ENCODE results near the gene SUGCT.

Gene SUGCT

DNA sequence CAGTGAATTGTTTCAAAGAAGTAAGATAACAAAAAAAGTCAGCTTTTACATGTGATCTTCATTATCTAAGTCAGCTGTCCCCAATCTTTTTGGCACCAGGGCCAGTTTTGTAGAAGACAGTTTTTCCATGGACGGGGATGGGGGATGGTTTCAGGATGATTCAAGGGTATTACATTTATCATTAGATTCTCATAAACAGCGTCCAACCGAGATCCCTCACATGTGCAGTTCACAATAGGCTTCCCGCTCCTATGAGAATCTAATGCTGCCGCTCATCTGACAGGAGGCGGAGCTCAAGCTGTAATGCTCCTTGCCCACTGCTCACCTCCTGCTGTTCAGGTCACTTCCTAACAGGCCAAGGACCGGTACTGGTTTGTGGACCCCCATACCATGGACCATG, 607.5 kb downstream of the SUGCT start:
- Histone ChIP-seq H3K4me1 (ENCODE audit: control insufficient read depth, insufficient read depth, low read length) (peaks cover 5% of the 10 kb centered on the region), H3K4me3 (ENCODE audit: low read depth, low read length) (no peak overlapping the region), H3K9me3 (ENCODE audit: control insufficient read depth, insufficient read depth, low read length) (no peaks in the 10 kb centered on the region), H3K36me3 (ENCODE audit: control insufficient read depth, insufficient read depth, low read length) (no peaks in the 10 kb centered on the region), H3K27me3 (ENCODE audit: control insufficient read depth, insufficient read depth, low read length) (no peaks in the 10 kb centered on the region), H3K9ac (ENCODE audit: low read depth, low read length) (no peak overlapping the region)

DNA sequence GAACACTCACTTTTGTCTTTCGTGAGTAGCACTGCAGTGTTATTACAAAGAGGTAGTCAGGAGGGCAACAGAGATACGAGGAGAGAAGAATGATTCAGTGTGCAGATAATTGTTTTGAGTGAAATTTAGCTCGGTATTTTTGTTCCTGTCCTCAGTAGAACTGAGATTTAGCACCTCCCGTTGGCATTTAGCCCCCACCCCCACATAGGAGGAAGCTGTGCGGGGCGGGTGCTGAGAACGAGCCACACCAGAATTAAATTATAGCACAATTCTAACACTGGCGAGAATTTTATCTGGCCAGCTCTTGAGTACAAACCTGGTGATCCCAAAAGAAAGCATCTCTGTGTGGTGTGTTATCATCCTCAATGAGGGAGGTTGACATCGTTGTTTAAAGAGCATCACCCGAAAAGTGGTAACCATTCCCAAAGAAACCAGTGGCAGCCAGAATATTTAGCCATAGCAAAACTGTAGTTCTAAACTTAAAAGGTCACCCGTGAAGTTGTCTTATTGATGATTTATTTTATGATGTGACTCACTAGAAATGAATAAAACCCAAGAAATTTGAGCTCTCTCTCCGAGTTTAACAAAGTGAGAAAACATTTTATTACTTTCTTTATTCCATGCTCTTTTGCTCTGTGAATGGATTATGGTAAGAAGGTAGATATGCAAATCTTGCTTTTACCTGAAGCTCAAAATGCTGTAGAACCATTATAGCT, 612.2 kb downstream of the SUGCT start:
- Histone ChIP-seq H3K36me3 (ENCODE audit: control insufficient read depth, insufficient read depth, low read length) (no peaks in the 10 kb centered on the region), H3K4me3 (ENCODE audit: low read depth, low read length) (no peak overlapping the region)

DNA sequence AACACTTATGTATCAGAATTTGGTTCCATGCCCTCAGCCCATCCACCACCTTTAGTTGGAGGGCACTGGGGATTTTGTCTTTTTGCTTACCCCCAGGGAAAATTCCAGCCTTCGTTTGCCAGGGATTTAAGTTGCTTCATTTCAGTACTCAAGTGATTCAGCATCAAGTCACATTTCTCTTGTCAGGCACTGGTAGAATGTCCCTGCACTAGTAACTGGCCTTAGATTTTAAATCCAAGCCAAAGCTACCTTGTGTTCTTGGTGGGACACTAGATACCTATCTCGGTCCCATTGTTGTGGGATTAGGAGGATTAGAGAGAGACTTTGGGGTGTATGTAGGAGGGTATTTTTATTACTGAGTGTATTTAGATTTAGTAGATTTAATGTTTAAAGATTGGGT, 613.1 kb downstream of the SUGCT start:
- Histone ChIP-seq H3K4me3 (ENCODE audit: low read depth, low read length) (no peak overlapping the region), H3K4me1 (ENCODE audit: control insufficient read depth, insufficient read depth, low read length) (peaks cover 21% of the 10 kb centered on the region), H3K27me3 (ENCODE audit: control insufficient read depth, insufficient read depth, low read length) (no peaks in the 10 kb centered on the region), H3K9ac (ENCODE audit: low read depth, low read length) (no peak overlapping the region), H3K9me3 (ENCODE audit: control insufficient read depth, insufficient read depth, low read length) (no peaks in the 10 kb centered on the region), H3K36me3 (ENCODE audit: control insufficient read depth, insufficient read depth, low read length) (no peaks in the 10 kb centered on the region)

More for the DNA sequence above, 612.2 kb downstream of the SUGCT start:
- Histone ChIP-seq H3K9me3 (ENCODE audit: control insufficient read depth, insufficient read depth, low read length) (no peaks in the 10 kb centered on the region), H3K27me3 (ENCODE audit: control insufficient read depth, insufficient read depth, low read length) (no peaks in the 10 kb centered on the region), H3K4me1 (ENCODE audit: control insufficient read depth, insufficient read depth, low read length) (peaks cover 21% of the 10 kb centered on the region), H3K9ac (ENCODE audit: low read depth, low read length) (no peak overlapping the region)

DNA sequence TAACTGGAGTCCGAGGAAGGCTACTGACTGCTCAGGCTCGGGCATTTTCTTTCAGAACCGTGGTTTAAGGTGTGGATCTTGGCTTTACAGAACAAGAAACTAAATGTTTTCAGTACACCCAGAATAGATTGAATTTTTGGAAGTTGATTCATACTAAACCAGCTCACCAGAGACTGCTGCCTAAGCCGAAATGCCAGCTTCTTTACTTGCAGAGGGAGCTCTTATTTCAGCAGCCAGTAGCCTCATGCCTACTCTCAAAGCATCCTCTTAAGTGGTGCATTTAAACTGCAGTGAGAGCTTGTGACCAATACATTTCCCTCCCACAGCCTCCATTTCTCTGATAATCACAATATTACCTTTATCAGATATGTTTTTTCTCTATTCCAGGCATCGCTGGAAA, 615.1 kb downstream of the SUGCT start:
- no peaks in the 10 kb centered on the region for H3K27me3 ChIP-seq (ENCODE audit: control insufficient read depth, insufficient read depth, low read length)
- no peaks in the 10 kb centered on the region for H3K36me3 ChIP-seq (ENCODE audit: control insufficient read depth, insufficient read depth, low read length)
- H3K9me3 ChIP-seq (ENCODE audit: control insufficient read depth, insufficient read depth, low read length): no peaks in the 10 kb centered on the region
- no peak overlapping the region for H3K4me3 ChIP-seq (ENCODE audit: low read depth, low read length)
- peaks cover 26% of the 10 kb centered on the region for H3K4me1 ChIP-seq (ENCODE audit: control insufficient read depth, insufficient read depth, low read length)
- no peak overlapping the region for H3K9ac ChIP-seq (ENCODE audit: low read depth, low read length)

DNA sequence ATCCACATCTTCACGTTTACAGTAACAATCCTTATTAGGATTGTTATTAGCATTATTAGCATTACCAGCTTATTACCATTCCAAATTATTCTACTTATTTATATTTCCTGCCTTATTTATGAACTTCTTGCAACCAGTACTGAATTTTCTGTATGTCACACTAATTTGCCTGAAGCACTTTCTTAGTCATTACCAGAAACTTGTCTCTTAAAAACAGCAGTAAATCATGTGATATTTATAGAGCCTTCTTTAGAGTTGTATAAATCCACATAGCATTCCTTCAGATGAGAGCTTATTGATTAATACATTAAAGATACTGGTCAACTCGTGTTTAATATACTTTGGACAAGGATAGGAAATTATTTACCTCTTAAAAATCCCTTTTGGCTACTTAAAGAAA, 618.6 kb downstream of the SUGCT start:
- no peak overlapping the region for H3K4me3 ChIP-seq (ENCODE audit: low read depth, low read length)
- H3K9me3 ChIP-seq (ENCODE audit: control insufficient read depth, insufficient read depth, low read length): no peaks in the 10 kb centered on the region
- no peaks in the 10 kb centered on the region for H3K27me3 ChIP-seq (ENCODE audit: control insufficient read depth, insufficient read depth, low read length)
- no peak overlapping the region for H3K9ac ChIP-seq (ENCODE audit: low read depth, low read length)
- H3K4me1 ChIP-seq (ENCODE audit: control insufficient read depth, insufficient read depth, low read length): peaks cover 25% of the 10 kb centered on the region
- no peaks in the 10 kb centered on the region for H3K36me3 ChIP-seq (ENCODE audit: control insufficient read depth, insufficient read depth, low read length)

DNA sequence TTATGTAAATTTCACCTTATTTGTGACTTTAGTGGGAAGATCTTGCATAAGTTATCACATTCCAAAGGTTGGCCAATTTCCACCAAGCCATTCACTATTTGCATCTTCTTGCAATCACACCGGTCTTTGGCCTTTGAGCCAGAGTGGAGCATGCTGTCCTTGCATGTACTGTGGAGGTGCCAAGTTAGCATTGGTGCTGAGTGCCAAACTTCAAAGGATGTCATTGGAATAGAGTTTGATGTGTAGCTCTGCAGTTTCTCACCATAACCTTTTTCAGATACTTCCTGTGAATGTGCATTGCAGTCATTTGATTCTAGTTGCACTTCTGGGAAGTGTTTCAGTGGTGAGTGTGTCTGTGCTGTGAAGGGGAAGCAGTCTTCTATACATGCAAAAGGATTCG, 620.6 kb downstream of the SUGCT start:
- Histone ChIP-seq H3K9me3 (ENCODE audit: control insufficient read depth, insufficient read depth, low read length) (no peaks in the 10 kb centered on the region), H3K4me1 (ENCODE audit: control insufficient read depth, insufficient read depth, low read length) (peaks cover 17% of the 10 kb centered on the region), H3K4me3 (ENCODE audit: low read depth, low read length) (no peak overlapping the region), H3K9ac (ENCODE audit: low read depth, low read length) (no peak overlapping the region), H3K36me3 (ENCODE audit: control insufficient read depth, insufficient read depth, low read length) (no peaks in the 10 kb centered on the region), H3K27me3 (ENCODE audit: control insufficient read depth, insufficient read depth, low read length) (no peaks in the 10 kb centered on the region)

DNA sequence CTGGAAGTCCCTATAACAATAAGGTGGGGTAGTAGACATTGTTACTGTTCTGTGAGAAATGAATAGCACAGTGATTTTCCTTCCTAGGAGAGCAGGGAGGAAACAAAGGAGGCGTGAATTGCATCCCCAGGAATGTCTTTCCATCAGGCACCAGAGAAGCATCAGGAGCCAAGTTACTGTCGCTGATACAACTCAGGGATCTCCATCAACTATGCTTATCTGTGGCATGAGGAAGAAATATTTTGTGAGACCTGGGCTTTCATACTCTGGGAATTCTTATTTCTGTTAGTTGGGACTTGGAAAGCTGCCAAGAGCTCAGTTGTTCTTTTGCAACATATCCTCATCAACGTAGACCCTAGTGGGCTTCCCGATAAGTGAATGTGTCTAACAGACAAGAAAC, 622.3 kb downstream of the SUGCT start:
- Histone ChIP-seq H3K36me3 (ENCODE audit: control insufficient read depth, insufficient read depth, low read length) (no peaks in the 10 kb centered on the region), H3K4me3 (ENCODE audit: low read depth, low read length) (no peak overlapping the region), H3K9me3 (ENCODE audit: control insufficient read depth, insufficient read depth, low read length) (no peaks in the 10 kb centered on the region), H3K27me3 (ENCODE audit: control insufficient read depth, insufficient read depth, low read length) (no peaks in the 10 kb centered on the region), H3K9ac (ENCODE audit: low read depth, low read length) (no peak overlapping the region), H3K4me1 (ENCODE audit: control insufficient read depth, insufficient read depth, low read length) (peaks cover 14% of the 10 kb centered on the region)

DNA sequence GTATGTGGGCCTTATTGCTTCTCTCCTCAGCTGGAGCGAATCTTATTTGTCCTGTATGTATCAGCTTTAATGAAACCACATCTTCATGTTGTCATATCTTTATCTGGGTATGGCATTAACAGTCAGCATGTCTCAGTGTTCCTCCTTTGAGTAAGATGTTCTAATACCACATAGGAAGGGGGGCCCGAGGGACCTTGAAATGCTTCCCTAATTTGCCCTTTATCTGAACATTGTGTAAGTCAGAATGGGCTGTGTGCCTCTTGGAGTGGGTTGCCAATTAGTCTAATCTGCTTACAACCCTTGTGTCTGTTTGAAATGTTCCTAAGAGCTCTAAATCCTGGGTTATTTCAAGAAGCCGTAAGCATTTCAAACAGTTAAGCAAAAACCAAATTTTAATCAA, 623.8 kb downstream of the SUGCT start:
- H3K4me3 ChIP-seq (ENCODE audit: low read depth, low read length): no peak overlapping the region
- H3K36me3 ChIP-seq (ENCODE audit: control insufficient read depth, insufficient read depth, low read length): no peaks in the 10 kb centered on the region
- no peak overlapping the region for H3K9ac ChIP-seq (ENCODE audit: low read depth, low read length)
- no peaks in the 10 kb centered on the region for H3K9me3 ChIP-seq (ENCODE audit: control insufficient read depth, insufficient read depth, low read length)
- H3K4me1 ChIP-seq (ENCODE audit: control insufficient read depth, insufficient read depth, low read length): peaks cover 17% of the 10 kb centered on the region
- H3K27me3 ChIP-seq (ENCODE audit: control insufficient read depth, insufficient read depth, low read length): no peaks in the 10 kb centered on the region

DNA sequence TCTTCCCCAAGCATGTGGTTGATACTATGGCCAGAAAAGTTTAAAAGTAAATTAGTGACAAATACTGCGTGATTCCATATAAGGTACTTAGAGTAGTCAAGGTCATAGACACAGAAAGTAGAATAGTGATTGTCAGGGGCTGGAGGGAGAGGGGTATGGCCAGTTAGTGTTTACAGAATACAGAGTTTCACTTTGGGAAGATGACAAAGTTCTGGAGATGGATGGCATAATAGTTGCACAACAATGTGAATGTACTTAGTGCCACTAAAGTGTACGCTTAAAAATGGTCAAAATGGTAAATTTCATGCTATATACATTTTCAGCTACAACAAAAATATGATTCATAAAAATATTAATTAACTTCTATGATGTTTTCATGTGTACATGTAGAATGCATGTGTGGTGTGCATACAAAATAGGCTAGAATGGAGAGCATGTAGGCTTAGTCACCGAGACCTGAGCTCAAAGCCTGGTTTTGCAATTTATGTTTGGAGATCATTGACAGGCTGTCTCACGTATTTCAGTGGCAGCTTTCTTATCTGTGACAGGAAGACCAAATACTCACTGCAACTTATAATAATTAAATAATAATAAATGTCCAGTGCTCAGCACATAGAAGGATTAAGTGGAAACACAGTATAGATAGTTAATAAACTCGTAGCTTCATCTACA, 625.6 kb downstream of the SUGCT start:
- Histone ChIP-seq H3K4me1 (ENCODE audit: control insufficient read depth, insufficient read depth, low read length) (peaks cover 17% of the 10 kb centered on the region), H3K9me3 (ENCODE audit: control insufficient read depth, insufficient read depth, low read length) (no peaks in the 10 kb centered on the region), H3K9ac (ENCODE audit: low read depth, low read length) (no peak overlapping the region), H3K27me3 (ENCODE audit: control insufficient read depth, insufficient read depth, low read length) (no peaks in the 10 kb centered on the region), H3K4me3 (ENCODE audit: low read depth, low read length) (no peak overlapping the region), H3K36me3 (ENCODE audit: control insufficient read depth, insufficient read depth, low read length) (no peaks in the 10 kb centered on the region)

DNA sequence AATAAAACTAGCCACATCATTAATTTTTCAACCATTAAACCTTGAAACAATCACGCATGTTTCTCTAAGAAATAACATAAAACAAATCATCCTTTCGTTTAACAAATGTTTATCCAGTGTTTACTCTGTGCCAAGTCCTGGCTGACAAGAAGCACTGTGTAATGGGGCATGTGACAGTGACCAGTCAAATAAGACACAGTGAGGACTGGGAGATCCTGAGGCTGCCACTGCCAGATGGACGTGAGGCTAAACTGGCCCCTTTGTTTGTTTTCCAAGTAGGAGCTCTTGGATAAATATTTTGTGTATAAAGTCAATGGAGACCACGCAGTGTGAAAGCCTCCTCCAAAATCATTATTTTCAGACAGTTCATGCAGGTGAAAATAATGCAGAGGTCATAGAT, 626.2 kb downstream of the SUGCT start:
- H3K4me3 ChIP-seq (ENCODE audit: low read depth, low read length): no peak overlapping the region
- H3K36me3 ChIP-seq (ENCODE audit: control insufficient read depth, insufficient read depth, low read length): no peaks in the 10 kb centered on the region
- H3K4me1 ChIP-seq (ENCODE audit: control insufficient read depth, insufficient read depth, low read length): peaks cover 11% of the 10 kb centered on the region
- H3K9me3 ChIP-seq (ENCODE audit: control insufficient read depth, insufficient read depth, low read length): no peaks in the 10 kb centered on the region
- H3K27me3 ChIP-seq (ENCODE audit: control insufficient read depth, insufficient read depth, low read length): no peaks in the 10 kb centered on the region
- H3K9ac ChIP-seq (ENCODE audit: low read depth, low read length): no peak overlapping the region

DNA sequence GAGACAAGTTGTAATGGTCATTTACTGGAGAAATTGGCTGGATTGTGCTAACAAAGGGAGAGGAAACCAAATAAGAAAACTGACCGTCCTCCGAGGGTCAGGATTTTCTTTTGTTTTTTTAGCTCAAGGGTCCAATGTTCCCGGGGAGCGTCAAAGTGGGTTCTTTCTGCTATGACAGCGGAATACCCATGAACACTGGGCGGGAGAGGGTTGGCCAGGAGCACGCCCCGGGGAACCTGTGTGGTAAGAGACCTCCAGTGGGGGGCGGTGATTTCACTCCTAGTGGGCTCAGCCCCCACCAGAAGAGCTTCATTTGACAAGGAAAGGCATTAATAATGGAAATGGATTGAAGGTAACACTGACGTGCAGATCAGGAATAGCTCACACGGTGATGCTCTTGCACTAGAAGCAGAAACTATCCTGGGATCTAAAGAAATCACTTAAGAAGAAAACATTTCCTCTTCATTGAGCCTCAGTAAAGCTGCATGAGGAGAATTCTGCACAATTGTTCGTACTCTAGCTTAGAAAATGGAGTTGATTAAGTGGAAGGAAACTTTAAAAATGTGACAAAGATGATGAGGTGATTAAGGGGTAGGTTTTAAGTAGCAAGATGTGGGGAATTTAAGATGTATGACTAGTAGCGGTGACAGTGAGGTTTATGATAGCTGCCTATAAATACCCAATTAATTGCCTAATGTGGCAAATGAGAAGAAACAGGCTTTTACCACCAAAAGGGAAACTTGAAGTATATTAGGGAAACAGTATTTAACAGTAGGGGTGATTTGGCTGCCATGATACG, 627.2 kb downstream of the SUGCT start:
- Histone ChIP-seq H3K4me1 (ENCODE audit: control insufficient read depth, insufficient read depth, low read length) (peaks cover 11% of the 10 kb centered on the region), H3K36me3 (ENCODE audit: control insufficient read depth, insufficient read depth, low read length) (no peaks in the 10 kb centered on the region), H3K4me3 (ENCODE audit: low read depth, low read length) (no peak overlapping the region), H3K27me3 (ENCODE audit: control insufficient read depth, insufficient read depth, low read length) (no peaks in the 10 kb centered on the region), H3K9me3 (ENCODE audit: control insufficient read depth, insufficient read depth, low read length) (no peaks in the 10 kb centered on the region), H3K9ac (ENCODE audit: low read depth, low read length) (no peak overlapping the region)

Measured in iPS-15b (cell line).